Endothelial cell of umbilical vein (primary cell): ENCODE data around the gene KRTAP17-1. TPM values are rescaled to one million over a fixed set of nuclear protein-coding genes. Genes with fewer than 3 reads are reported as not detected.

Experiments used
- BruUV-seq: library from RNA; stranded (reverse); fragments of 400-500 nt; replicated peaks from 2 replicates; lab custom pipeline; 2021; lab: Mats Ljungman, UMichigan
- CTCF ChIA-PET: fragments of 300-600, 350-600 bp; sonication (Branson Sonifier 250); formaldehyde crosslinking; loops from one replicate; lab custom pipeline; 2021; ENCODE audit warnings: antibody characterized with exemption, inconsistent platforms; lab: Charles Lee
- POLR2A ChIA-PET: fragments of 300-600, 350-600 bp; sonication (Branson Sonifier 250); formaldehyde crosslinking; loops from one replicate; lab custom pipeline; 2021; ENCODE audit warnings: antibody characterized with exemption, inconsistent platforms; lab: Charles Lee
- DNase-seq: peaks from one replicate; pipeline ENCODE4 v3.0.0-alpha.2; 2011; ENCODE audit warnings: low read depth, low spot score
- FAIRE-seq: peaks from 2 replicates; lab custom pipeline; 2011; peaks lifted over from hg19 to GRCh38; lab: Jason Lieb, UNC
- H2AFZ ChIP-seq: 2 replicates; pipeline ENCODE4 v1.6.0; 2012; ENCODE audit warnings: low read depth, low read length, control low read depth, inconsistent platforms
- H3K27ac ChIP-seq: 2 replicates; pipeline ENCODE4 v1.5.1; 2011; ENCODE audit warnings: low read depth, mild to moderate bottlenecking, control low read depth, low read length, moderate library complexity; ENCODE audit not compliant: insufficient read depth
- H3K27me3 ChIP-seq, 2 experiments: 2 replicates each; pipeline versions ENCODE4 v1.6.0 to v1.6.1; 2011; ENCODE audit warnings: low read length in 2 of 2, mixed read lengths in 1 of 2; ENCODE audit not compliant: control insufficient read depth in 2 of 2, insufficient read depth in 2 of 2
- H3K36me3 ChIP-seq, 2 experiments: 2 replicates in 1 of 2; 3 replicates in 1 of 2; pipeline ENCODE4 v1.5.1; 2011; ENCODE audit warnings: low read length in 2 of 2, mild to moderate bottlenecking in 1 of 2, moderate library complexity in 1 of 2; ENCODE audit not compliant: control insufficient read depth in 2 of 2, insufficient read depth in 2 of 2; ENCODE audit errors: extremely low read depth in 1 of 2
- H3K4me1 ChIP-seq: 3 replicates; pipeline ENCODE4 v1.5.1; 2011; ENCODE audit warnings: mild to moderate bottlenecking, low read length; ENCODE audit not compliant: control insufficient read depth, insufficient read depth; ENCODE audit errors: extremely low read depth
- H3K4me2 ChIP-seq: 2 replicates; pipeline ENCODE4 v1.6.1; 2011; ENCODE audit warnings: low read length, control low read depth, mixed read lengths; ENCODE audit not compliant: insufficient read depth
- H3K4me3 ChIP-seq, 3 experiments: fragments of 200-600 bp in 1 of 3; sonication (generic), shearing (Covaris generic) in 1 of 3; replicated peaks in 1 of 3; 2 replicates each; pipeline ENCODE4 v1.5.1; 2011 to 2016; ENCODE audit warnings: control low read depth in 3 of 3, low read length in 3 of 3, mild to moderate bottlenecking in 2 of 3, inconsistent platforms in 1 of 3, low read depth in 1 of 3, moderate library complexity in 1 of 3; ENCODE audit not compliant: insufficient read depth in 1 of 3
- H3K79me2 ChIP-seq: 2 replicates; pipeline ENCODE4 v1.6.0; 2012; ENCODE audit warnings: low read length, inconsistent platforms; ENCODE audit not compliant: control insufficient read depth, insufficient read depth
- H3K9ac ChIP-seq: replicated peaks from 2 replicates; pipeline ENCODE3; 2011; ENCODE audit warnings: low read length, control low read depth; ENCODE audit not compliant: insufficient read depth; ENCODE audit errors: extremely low read depth
- H3K9me1 ChIP-seq: replicated peaks from 3 replicates; pipeline ENCODE4 v1.6.0; 2011; ENCODE audit warnings: mild to moderate bottlenecking, low read length; ENCODE audit not compliant: control insufficient read depth, insufficient read depth; ENCODE audit errors: extremely low read depth
- H3K9me3 ChIP-seq: replicated peaks from 2 replicates; pipeline ENCODE4 v1.5.1; 2012; ENCODE audit warnings: low read length, inconsistent platforms; ENCODE audit not compliant: control insufficient read depth, insufficient read depth
- H4K20me1 ChIP-seq: replicated peaks from 2 replicates; pipeline ENCODE3; 2011; ENCODE audit warnings: mild to moderate bottlenecking, low read length; ENCODE audit not compliant: control insufficient read depth, insufficient read depth; ENCODE audit errors: extremely low read depth
- EZH2 ChIP-seq: IDR thresholded peaks from 2 replicates; pipeline ENCODE4 v1.6.1; 2012; ENCODE audit warnings: borderline replicate concordance, low read depth, mild to moderate bottlenecking, moderate library complexity, low read length, inconsistent platforms; ENCODE audit not compliant: severe bottlenecking
- FOS ChIP-seq: IDR thresholded peaks from 2 replicates; pipeline ENCODE4 v1.6.1; 2011; ENCODE audit warnings: mild to moderate bottlenecking, low read length, moderate library complexity, borderline replicate concordance; ENCODE audit not compliant: insufficient read depth
- GATA2 ChIP-seq: IDR thresholded peaks from 2 replicates; pipeline ENCODE4 v1.7.0; 2011; ENCODE audit warnings: low read depth, mild to moderate bottlenecking, moderate library complexity, mixed read lengths, low read length; ENCODE audit not compliant: insufficient read length, insufficient read depth
- JUN ChIP-seq: IDR thresholded peaks from 2 replicates; pipeline ENCODE4 v1.6.1; 2011; ENCODE audit warnings: borderline replicate concordance, low read depth; ENCODE audit not compliant: insufficient read length, insufficient read depth
- MAX ChIP-seq: IDR thresholded peaks from 2 replicates; pipeline ENCODE4 v1.6.1; 2011; ENCODE audit not compliant: insufficient read depth, insufficient read length
- MYC ChIP-seq: IDR thresholded peaks from one replicate; pipeline ENCODE4 v1.6.1; 2011; ENCODE audit warnings: mild to moderate bottlenecking, low read depth, low read length
- POLR2A ChIP-seq: IDR thresholded peaks from 2 replicates; pipeline ENCODE4 v1.6.1; 2012; ENCODE audit warnings: low read depth, mild to moderate bottlenecking, control low read depth, low read length
- POLR2AphosphoS5 ChIP-seq: IDR thresholded peaks from 2 replicates; pipeline ENCODE4 v1.6.1; 2012; ENCODE audit warnings: low read depth, mild to moderate bottlenecking, control low read depth, low read length, moderate library complexity; ENCODE audit not compliant: insufficient read depth
- dilution Hi-C: fragments of 300-500 bp; cut with MboI; formaldehyde crosslinking; loops from one replicate; pipeline ENCODE4 v1.15.0; 2019; ENCODE audit warnings: low sequenced_read_pairs; ENCODE audit not compliant: extremely low pct_ligation_motif_present
- intact Hi-C: fragments of 100-400 bp; cut with micrococcal nuclease; formaldehyde crosslinking; loops from one replicate; pipeline ENCODE4 v1.10.0; 2022
- polyA plus RNA-seq, 4 experiments: library from polyadenylated mRNA; depleted of rRNA in 3 of 4; stranded (reverse) in 3 of 4; unstranded in 1 of 4; fragments of >200 nt; gene quantifications; 2 replicates each; pipeline versions ENCODE4 v1.2.1 to v1.2.3, GENCODE V29; 2011 to 2012; ENCODE audit warnings: missing spikeins in 1 of 4
- total RNA-seq: library from RNA; stranded (reverse); gene quantifications from 2 replicates; pipeline ENCODE4 v1.2.3, GENCODE V29; 2021
- TF ChIP-seq, protein P1 (sequence below), 2 donors: IDR thresholded peaks; 1 replicate in 1 of 2; 2 replicates in 1 of 2; pipeline ENCODE4 v1.5.1; 2011; ENCODE audit warnings: low read length in 2 of 2, mild to moderate bottlenecking in 2 of 2, moderate library complexity in 2 of 2, control low read depth in 1 of 2, inconsistent platforms in 1 of 2, low read depth in 1 of 2; ENCODE audit not compliant: insufficient read depth in 1 of 2; ENCODE audit errors: extremely low read depth in 1 of 2

The KRTAP17-1 gene
- total and polyA plus RNA-seq, 2 donors (not counting 3 experiments of a cell fraction or from before 2014, with no cell fraction given) = not detected

GRCh38 chr17:41340934-41341861 lies 25.7 kb upstream of the KRTAP17-1 start:
- Histone ChIP-seq H2AFZ (no peak overlapping the region), H3K4me3 (no peak overlapping the region), H3K4me2 (no peak overlapping the region), H4K20me1 (no peaks in the 10 kb centered on the region), H3K36me3 (no peaks in the 10 kb centered on the region), H3K9me1 (no peaks in the 10 kb centered on the region), H3K4me1 (no peaks in the 10 kb centered on the region), H3K27ac (no peak overlapping the region), H3K9me3 (no peaks in the 10 kb centered on the region), H3K9ac (no peak overlapping the region), H3K79me2 (no peaks in the 10 kb centered on the region), H3K27me3 (no peaks in the 10 kb centered on the region)
- ChIA-PET POLR2A (no interaction called here), CTCF (interaction anchor here (0.8 to 1.5 kb wide), 2 partner anchors 10 to 12 kb away, joined by 3 to 4 read pairs; no protein-coding TSS in a partner anchor)
- dilution Hi-C loops (no loop called here), intact Hi-C loops (no loop called here)
- no TSS peak for BruUV-seq
- DNase-seq = no peak
- FAIRE-seq = no peak
- TF ChIP-seq EZH2 (no peak), JUN (no peak), MAX (no peak), FOS (no peak), POLR2AphosphoS5 (no peak), POLR2A (no peak), MYC (no peak), GATA2 (no peak)
- TF ChIP-seq, protein P1, sequence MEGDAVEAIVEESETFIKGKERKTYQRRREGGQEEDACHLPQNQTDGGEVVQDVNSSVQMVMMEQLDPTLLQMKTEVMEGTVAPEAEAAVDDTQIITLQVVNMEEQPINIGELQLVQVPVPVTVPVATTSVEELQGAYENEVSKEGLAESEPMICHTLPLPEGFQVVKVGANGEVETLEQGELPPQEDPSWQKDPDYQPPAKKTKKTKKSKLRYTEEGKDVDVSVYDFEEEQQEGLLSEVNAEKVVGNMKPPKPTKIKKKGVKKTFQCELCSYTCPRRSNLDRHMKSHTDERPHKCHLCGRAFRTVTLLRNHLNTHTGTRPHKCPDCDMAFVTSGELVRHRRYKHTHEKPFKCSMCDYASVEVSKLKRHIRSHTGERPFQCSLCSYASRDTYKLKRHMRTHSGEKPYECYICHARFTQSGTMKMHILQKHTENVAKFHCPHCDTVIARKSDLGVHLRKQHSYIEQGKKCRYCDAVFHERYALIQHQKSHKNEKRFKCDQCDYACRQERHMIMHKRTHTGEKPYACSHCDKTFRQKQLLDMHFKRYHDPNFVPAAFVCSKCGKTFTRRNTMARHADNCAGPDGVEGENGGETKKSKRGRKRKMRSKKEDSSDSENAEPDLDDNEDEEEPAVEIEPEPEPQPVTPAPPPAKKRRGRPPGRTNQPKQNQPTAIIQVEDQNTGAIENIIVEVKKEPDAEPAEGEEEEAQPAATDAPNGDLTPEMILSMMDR (IDR thresholded peaks at IDR 0.05; ENCODE audit: extremely low read depth in 1 of 2, insufficient read depth in 1 of 2, low read depth in 1 of 2, low read length in 2 of 2) = no peak
